Brain microvascular endothelial cell (primary cell): ENCODE results near the gene PTPRT.

Experiments
- DNase-seq: peaks from one replicate; pipeline ENCODE4 v3.0.0-alpha.2; 2020
- H3K27ac ChIP-seq: fragments of 250-450 bp; sonication (Bioruptor Pico); 2 replicates; pipeline ENCODE4 v1.5.1; 2020; ENCODE audit warnings: mild to moderate bottlenecking, moderate library complexity
- H3K27me3 ChIP-seq: fragments of 250-450 bp; sonication (Bioruptor Pico); replicated peaks from 2 replicates; pipeline ENCODE4 v1.5.1; 2020; ENCODE audit warnings: mild to moderate bottlenecking
- H3K36me3 ChIP-seq: fragments of 250-450 bp; sonication (Bioruptor Pico); replicated peaks from 2 replicates; pipeline ENCODE4 v1.5.1; 2020; ENCODE audit warnings: mild to moderate bottlenecking
- H3K4me3 ChIP-seq: 2 replicates; pipeline ENCODE4 v1.5.1; 2011; ENCODE audit warnings: low read depth, mild to moderate bottlenecking, control low read depth, low read length, moderate library complexity
- in situ Hi-C: cut with HindIII; loops from 2 replicates; pipeline ENCODE4 v1.10.0; 2017; ENCODE audit warnings: low sequenced_read_pairs, low pct_ligation_motif_present
- TF ChIP-seq, protein P1 (sequence below): IDR thresholded peaks from 2 replicates; pipeline ENCODE4 v1.5.1; 2011; ENCODE audit warnings: low read depth, mild to moderate bottlenecking, moderate library complexity, low read length, control low read depth, inconsistent platforms; ENCODE audit errors: missing control alignments

PTPRT gene

DNA sequence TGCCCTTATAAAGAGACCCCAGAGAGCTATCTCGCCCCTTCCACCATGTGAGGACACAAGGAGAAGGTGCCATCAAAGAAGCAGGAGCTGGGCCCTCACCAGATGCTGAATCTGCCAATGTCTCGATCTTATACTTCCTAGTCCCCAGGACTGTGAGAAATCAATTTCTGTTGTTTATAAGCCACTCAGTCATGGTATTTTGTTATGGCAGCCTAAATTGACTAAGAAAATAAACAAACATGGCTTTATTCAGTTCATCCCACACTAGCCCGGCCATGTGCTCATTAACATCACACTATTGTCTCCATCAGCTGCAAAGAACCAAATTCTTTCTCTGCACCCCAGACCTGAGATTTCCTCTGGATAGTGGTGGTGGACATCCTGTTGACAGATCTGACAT is 302.4 kb downstream of the PTPRT start:
- TF ChIP-seq, protein P1, sequence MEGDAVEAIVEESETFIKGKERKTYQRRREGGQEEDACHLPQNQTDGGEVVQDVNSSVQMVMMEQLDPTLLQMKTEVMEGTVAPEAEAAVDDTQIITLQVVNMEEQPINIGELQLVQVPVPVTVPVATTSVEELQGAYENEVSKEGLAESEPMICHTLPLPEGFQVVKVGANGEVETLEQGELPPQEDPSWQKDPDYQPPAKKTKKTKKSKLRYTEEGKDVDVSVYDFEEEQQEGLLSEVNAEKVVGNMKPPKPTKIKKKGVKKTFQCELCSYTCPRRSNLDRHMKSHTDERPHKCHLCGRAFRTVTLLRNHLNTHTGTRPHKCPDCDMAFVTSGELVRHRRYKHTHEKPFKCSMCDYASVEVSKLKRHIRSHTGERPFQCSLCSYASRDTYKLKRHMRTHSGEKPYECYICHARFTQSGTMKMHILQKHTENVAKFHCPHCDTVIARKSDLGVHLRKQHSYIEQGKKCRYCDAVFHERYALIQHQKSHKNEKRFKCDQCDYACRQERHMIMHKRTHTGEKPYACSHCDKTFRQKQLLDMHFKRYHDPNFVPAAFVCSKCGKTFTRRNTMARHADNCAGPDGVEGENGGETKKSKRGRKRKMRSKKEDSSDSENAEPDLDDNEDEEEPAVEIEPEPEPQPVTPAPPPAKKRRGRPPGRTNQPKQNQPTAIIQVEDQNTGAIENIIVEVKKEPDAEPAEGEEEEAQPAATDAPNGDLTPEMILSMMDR, result no peak
- H3K36me3 ChIP-seq, result no peaks in the 10 kb centered on the region
- DNase-seq, result no peak
- in situ Hi-C loops, result no loop called here
- no peak overlapping the region for H3K4me3 ChIP-seq
- H3K27ac ChIP-seq, result no peak overlapping the region
- no peaks in the 10 kb centered on the region for H3K27me3 ChIP-seq

DNA sequence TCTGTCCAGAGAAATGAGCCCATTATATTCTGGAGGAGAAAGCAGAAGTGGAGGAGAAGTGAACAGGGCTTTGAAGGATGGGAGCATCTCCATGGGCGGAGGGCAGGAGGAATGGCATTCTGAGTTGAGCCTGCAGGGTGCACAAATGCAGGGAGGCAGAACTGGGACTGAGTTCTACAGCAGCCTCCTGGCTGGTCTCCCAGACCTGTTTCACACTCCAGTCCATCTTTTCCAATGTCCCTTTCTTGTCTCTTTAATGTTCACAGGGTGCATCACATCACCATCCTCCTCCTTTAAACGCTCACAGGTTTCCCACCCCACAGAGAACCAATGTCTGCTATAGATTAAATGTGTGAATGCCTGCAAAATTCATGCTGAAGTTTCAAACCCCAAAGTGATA is 302.9 kb downstream of the PTPRT start:
- DNase-seq, result no peak
- H3K36me3 ChIP-seq, result no peaks in the 10 kb centered on the region
- TF ChIP-seq, protein P1, result no peak
- no peak overlapping the region for H3K4me3 ChIP-seq
- H3K27me3 ChIP-seq, result no peaks in the 10 kb centered on the region
- in situ Hi-C loops, result no loop called here
- H3K27ac ChIP-seq, result no peak overlapping the region

DNA sequence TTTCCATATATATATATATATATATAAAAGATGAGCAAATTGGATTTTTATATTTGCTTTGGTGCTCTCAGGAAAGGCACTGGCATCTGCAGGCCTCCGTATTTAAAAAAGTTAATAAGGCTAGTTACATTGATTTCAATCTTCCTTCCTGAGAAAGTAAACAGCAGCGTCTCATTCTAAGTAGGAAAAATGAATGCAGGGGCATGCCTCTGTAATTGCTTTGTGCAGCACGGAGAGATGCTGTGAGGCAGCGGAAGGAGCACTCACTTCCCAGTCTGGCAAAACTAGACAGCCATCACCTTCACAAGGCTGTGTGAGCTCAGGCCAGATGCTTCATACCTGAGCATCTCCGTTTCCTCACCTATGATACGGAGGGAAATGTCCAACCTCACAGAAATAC is 303.7 kb downstream of the PTPRT start:
- in situ Hi-C loops, result no loop called here
- no peak overlapping the region for H3K4me3 ChIP-seq

DNA sequence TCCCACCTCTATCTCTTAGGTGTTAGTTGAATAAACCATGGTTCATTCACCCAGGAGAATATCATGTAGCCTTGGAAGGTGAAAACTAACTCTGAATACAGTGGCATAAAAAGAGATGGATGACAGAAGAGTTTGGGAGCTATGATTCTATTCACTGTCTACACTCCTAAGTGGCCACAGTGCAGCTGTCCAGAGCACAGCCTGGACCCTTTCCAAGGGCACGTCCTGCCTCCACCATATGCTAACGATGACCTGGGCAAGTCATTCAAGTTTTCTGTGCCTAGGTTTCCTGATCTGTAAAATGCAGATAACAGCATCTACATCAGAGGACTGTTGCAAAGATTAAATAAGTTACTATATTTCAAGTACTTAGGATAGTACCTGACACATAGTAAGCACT is 314.1 kb downstream of the PTPRT start:
- TF ChIP-seq, protein P1, result no peak
- Histone ChIP-seq H3K27ac (no peak overlapping the region), H3K36me3 (no peaks in the 10 kb centered on the region), H3K27me3 (no peaks in the 10 kb centered on the region), H3K4me3 (no peak overlapping the region)
- in situ Hi-C loops, result no loop called here
- DNase-seq, result no peak

More for the DNA sequence above, 303.7 kb downstream of the PTPRT start:
- no peak for DNase-seq
- Histone ChIP-seq H3K27ac (no peak overlapping the region), H3K36me3 (no peaks in the 10 kb centered on the region), H3K27me3 (no peaks in the 10 kb centered on the region)
- TF ChIP-seq, protein P1, result no peak

DNA sequence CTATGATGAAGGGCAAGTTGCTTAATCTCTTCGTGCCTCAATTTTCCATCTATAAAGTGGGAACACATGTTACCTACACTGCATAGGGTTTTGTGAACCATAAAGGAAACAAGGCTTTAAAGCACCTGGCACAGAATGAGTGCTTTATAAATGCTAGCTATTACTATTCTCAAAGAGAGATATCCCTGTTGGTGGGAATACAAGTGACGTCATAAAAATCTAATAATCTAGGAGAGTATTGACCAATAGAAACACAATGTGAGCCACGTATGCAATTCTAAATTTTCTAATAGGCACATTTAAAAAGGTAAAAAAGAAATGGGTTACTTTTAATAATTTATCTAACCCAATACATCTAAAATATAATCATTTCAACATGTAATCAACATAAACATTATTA is 316.4 kb downstream of the PTPRT start:
- DNase-seq, result no peak
- H3K4me3 ChIP-seq, result no peak overlapping the region
- in situ Hi-C loops, result no loop called here
- TF ChIP-seq, protein P1, result no peak
- H3K27ac ChIP-seq, result no peak overlapping the region
- no peaks in the 10 kb centered on the region for H3K27me3 ChIP-seq
- no peaks in the 10 kb centered on the region for H3K36me3 ChIP-seq

DNA sequence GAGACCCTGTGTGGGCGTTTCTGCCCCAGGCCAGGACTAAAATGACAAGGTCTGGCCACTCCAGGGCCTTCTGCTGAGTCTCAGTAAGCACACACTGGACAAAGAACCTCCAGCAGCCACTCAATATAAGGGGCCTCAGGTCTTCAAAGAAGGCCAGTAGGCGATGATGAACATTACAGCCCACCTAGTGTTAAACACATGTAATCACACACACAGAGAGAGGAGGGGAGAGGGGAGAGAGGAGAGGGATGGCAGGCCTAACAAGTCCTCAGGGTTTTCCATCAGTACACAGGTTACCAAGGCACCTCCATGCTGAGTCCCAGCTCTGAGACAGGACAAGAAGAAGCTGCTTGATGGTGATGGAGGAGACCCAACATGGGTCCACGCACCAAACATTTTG is 325.6 kb downstream of the PTPRT start:
- H3K27ac ChIP-seq, result no peak overlapping the region
- in situ Hi-C loops, result no loop called here
- DNase-seq, result no peak
- H3K4me3 ChIP-seq, result no peak overlapping the region
- no peaks in the 10 kb centered on the region for H3K27me3 ChIP-seq
- no peaks in the 10 kb centered on the region for H3K36me3 ChIP-seq
- TF ChIP-seq, protein P1, result no peak
